Stimulated activated CD4-positive, alpha-beta T cell treated with anti-CD3 and anti-CD28 coated beads, Interleukin-15, amount 100 ng/mL, for 1 hour (primary cell): ENCODE results near the gene WDR37.
"Not testable (repeated sequence)": the region's sequence is repeated elsewhere in the genome, so short reads cannot be mapped to it uniquely, and the experiment has no call there.

Experiments used
- DNase-seq, 2 donors: peaks; one replicate each; pipeline ENCODE4 v3.0.0-alpha.2; 2020; ENCODE audit warnings: low read depth in 1 of 2, low spot score in 1 of 2

Gene WDR37

DNA sequence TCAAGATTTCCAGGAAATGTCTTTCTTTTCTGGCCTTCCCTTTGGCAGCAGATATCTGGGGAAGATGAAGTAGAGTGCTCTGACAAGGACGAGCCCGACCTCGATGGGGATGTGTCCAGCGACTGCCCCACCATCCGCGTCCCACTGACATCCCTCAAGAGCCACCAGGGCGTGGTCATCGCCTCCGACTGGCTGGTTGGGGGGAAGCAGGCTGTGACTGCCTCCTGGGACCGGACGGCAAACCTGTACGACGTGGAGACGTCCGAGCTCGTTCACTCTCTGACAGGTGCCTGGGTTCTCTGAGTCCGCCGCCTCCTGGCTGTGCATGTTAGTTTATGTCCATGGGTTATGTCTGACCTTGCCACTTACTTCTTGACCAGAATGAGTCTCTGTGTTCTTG is 47.4 kb downstream of the WDR37 start:
- DNase-seq = no peak

DNA sequence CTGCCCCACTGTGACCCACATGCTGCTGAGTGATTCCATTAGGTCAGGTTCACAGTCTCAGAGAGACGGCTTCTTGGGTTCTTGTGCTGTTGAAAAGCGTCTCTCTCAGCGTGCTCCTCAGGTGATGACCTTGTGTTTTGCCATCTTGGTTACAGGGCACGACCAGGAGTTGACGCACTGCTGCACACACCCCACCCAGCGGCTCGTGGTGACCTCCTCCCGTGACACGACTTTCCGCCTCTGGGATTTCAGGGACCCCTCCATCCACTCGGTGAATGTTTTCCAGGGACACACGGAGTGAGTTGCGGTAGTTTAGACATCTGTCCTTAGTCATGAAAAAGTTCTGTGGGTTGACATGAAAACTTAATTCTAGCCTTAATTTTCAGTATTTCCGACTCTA is 48.8 kb downstream of the WDR37 start:
- no peak for DNase-seq

DNA sequence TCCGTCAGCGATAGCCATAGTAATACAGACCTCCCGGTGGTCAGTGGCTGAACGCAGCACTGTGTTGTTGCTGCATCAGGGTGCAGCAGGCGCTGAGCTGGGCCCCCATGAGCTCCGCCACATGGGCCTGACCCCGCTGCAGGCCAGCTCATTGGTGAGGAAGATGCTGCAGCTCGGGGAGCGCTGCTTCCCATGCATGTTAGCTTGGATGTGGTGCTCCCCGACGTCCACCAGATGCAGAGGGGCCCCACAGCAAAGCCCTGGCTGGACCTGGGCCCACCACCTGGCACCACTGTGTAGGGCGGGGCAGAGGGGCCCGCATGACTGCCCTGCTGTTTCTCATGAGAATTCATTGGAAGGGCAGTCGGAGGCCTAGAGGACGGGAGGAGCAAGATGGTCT is 50.8 kb downstream of the WDR37 start:
- no peak for DNase-seq

DNA sequence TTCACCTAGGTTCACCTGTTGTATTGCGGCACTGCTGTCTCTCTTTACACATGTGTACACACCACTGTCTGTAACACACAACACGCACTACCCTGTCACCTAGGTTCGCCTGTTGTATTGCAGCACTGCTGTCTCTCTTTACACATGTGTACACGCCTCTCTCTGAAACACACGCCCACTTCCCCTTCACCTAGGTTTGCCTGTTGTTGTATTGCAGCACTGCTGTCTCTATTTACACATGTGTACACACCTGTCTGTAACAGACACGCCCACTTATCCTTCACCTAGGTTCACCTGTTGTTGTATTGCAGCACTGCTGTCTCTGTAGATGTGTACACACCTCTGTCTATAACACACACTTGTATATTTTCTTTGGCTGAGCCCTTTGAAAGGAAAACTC is 51.5 kb downstream of the WDR37 start:
- DNase-seq = no peak

DNA sequence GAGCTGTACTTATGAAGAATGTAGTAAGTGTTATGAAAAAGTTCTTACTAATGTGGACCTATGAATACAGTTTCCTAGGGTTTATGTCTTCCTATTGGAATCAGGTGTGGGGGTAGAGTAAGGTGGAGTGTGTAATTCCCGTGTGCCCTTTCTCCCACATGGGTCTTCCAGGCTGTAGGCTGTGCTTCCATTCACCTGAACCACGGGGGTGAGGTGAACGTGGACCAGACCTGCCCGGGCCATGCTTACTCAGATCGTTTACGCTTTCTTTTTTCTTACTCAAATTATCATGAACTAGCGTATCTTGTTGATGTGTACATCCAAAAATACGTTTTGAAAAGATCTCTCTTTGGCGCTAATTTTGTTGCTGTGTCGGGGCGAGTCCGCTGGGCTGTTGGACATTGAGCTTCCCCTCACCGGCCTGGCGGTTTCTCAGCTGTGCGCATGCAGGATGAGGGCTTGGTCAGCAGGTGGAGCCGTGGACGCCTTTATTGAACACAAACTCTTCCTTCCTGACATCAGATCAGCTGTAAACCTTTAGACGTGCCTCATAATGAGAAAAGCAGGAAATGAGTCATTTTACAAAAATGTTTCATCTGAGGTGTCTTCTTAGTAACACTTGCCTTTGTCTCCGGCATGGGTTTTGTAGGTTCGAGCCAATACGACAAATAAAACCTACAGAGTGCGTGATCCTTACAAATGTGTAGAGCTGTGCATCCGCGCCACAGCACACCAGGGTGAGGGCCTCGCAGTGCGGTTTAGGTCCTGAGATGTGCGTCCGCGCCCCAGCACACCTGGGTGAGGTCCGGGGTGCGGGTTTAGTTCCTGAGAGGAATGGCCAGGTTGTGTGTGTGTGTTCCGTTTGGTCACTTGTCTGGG is 53.8 kb downstream of the WDR37 start:
- DNase-seq = peak; percentile 48 to 58

DNA sequence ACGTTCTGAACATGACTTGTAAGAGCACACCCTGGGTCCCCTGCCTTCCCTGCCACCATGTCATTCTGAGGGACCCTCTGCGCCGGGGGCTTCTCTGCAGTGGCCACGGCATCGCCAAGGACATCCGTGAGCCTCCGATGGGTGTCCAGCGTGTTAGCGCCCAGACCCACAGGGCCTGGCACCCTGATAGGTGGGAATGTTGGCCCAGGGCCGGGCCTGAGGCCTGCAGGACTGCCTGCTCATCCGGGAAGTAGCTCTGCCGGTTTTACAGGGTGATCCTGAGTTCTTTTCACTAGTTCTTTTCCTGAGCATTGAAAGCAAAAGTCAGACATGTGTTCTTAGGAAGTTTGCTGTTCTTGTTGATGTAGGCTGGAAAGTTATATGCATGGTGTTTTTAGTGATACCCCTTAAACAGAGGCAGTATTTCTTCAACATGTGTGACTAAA is 54.5 kb downstream of the WDR37 start:
- no peak for DNase-seq

DNA sequence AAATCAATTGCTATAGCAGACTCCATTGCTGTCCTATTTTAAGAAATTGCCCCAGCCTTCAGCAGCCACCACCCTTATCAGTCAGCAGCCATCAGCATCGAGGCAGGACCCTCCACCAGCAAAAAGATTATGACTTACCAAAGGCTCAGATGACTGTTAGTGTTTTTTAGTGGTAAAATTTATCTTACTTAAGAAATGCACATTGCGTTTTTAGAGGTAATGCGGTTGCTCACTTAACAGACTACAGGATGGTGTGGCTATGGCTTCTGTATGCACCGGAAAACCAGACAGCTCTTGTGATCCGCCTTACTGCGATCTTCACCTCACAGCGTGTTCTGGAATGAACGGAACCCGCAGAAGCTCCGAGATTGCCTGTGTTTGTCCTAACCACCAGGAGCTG is 58.1 kb downstream of the WDR37 start:
- no peak for DNase-seq

DNA sequence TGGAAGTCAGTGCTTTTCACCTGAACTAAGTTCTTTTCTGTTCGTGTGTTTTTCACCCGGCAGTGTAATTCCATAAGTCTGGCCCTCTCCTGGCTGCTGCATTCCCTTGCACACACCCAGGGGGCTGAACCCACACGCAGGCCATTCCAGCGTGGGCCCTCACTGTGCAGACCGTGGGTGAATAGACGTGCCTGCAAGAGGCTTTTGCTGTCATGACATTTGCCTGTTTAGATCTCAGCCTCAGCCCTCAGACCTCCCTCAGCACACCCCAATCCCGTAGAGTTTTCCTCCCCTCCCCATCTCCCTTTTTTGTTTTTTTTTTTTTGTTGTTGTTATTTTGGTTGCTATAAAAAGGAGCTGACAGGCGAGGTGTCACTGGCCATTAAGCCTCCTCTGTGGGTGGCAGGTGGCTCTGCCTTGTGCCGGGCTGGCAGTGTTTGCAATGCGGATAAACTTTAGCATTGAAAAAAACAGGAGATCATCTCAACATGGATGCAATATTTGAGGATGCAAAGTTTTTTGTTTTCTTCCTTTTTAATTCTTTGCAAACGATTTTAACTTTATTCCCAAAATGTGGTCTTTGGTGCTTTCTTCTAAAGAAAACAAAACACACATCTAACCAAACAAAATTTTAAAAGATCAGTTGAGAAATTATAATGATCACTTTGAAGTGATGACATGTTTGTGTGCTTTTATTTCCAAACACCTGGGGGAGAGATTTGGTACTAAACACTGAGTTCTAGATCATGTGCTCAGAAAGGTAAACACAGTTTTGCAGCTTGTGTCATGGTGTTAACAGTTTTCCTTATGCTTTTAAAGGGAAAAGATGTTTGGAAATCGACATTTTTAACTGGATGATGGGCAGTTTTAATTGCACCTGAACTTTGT is 58.8 kb downstream of the WDR37 start:
- DNase-seq = no peak

DNA sequence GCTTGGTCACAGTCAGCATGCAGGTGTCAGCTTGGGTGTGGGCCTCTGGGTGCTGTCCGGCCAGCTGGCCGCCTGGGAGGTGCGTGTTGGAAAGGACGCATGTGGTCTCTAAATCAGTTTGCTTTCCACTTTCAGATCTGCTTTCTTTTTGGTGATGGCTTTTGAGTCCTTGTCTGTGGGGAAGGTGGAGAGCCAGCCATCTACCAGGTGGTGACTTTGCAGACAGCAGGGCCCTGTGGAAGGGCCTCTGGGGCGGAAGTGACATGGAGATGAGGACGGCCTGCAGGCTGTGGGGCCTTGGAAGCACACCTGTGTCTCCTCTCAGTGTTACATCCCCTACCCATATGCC is 59.4 kb downstream of the WDR37 start:
- DNase-seq = no peak

DNA sequence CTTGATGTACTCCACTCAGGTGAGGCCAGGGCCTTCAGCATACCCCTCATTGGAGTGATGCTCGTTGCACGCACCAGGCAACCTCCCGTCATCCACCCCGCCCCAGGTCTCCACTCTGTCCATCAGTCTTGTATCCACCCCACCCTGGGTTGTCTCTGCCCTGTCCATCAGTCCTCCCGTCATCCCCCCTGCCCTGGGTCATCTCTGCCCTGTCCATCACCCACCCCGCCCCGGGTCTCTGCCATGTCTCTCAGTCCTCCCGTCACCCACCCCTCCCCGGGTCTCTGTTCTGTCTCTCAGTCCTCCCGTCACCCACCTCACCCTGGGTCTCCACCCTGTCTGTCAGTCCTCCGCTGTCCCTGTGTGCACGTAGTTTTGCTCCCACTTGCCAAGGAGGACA is 59.9 kb downstream of the WDR37 start:
- DNase-seq = no peak

DNA sequence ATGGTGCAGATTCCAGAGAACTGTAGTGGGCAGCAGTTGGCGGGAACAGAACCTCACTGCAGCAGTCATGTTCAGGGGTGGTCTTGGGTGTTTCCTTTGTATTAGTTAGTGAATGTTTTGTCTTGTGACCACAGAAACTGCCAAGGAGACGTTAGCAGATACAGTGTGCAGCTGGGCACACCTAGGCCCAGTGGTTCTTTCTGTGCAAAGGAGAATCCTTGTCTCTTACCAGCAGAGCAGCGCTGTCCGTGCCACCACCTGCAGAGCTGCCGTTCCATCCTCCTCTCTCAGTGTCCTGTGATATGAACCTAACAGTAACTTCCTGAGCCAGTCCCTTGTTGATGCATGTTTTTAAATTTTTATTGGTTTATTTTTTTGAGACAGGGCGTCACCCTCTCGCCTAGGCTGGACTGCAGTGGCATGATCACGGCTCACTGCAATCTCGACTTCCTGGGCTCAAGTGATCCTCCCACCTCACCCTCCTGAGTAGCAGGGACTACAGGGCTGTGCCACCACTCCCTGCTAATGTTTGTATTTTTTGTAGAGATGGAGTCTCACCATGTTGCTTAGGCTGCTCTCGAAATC is 60.6 kb downstream of the WDR37 start:
- DNase-seq = no peak

DNA sequence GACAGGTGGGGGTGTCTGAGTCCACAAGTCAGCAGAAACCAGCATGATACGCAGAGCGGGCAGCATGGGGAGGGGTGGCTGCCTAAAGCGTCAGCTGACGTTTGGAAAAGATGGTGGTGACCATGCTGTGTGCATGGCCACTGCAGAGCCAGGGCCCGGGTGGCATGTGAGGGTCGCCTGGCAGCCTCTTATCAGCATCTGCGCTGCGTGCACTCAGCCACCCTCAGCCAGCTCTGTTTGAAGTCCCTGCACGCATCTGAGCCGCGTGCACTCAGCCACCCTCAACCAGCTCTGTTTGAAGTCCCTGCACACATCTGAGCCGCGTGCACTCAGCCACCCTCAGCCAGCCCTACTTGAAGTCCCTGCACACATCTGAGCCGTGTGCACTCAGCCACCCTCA is 61.5 kb downstream of the WDR37 start:
- DNase-seq = no peak

DNA sequence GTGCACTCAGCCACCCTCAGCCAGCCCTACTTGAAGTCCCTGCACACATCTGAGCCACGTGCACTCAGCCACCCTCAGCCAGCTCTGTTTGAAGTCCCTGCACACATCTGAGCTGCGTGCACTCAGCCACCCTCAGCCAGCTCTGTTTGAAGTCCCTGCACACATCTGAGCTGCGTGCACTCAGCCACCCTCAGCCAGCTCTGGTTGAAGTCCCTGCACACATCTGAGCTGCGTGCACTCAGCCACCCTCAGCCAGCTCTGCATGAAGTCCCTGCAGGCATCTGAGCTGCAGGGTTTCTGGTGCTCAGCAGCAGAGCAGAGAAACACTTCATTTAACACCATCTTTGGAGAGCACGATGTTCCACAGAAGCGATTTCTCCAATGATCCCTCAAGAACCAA is 62.1 kb downstream of the WDR37 start:
- not testable (repeated sequence) for DNase-seq

DNA sequence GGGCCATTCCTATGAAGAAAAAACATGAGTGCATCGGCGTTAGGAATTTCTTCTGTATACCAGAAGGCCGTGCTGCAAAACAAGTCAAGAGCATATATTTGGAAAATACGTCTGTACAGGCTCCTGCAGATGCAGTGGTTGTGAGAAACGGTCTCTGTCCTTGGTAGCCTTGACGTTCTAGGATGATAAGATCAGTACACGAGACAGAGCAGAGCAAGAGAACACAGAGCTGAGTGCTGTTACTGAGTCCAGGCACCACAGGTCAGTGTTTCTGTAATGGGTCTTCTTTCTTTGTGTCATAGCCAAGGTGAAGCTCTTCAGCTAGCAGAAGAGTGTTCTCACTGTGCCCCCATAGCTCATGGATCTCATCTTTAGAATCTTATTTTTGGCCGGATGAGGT is 62.8 kb downstream of the WDR37 start:
- DNase-seq = no peak

DNA sequence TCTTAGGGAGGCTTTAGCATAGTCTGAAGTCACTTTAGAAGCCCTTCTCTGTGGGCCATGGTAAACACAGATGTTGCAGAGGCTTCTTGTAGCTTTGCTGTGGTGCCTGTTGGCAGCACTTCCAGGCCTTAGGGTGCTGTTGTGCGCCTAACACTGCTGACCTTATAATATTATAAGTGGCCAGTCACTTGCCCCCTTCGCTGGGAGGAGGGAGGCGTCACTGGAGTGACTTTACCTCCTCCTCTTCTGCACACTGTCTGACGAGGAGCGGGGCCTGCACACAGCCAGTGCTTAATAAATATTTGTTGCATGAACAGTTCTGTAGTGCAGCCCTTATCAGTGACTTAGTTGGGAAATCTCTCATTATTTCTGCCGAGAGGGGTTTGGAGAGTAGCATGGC is 63.3 kb downstream of the WDR37 start:
- DNase-seq = no peak

DNA sequence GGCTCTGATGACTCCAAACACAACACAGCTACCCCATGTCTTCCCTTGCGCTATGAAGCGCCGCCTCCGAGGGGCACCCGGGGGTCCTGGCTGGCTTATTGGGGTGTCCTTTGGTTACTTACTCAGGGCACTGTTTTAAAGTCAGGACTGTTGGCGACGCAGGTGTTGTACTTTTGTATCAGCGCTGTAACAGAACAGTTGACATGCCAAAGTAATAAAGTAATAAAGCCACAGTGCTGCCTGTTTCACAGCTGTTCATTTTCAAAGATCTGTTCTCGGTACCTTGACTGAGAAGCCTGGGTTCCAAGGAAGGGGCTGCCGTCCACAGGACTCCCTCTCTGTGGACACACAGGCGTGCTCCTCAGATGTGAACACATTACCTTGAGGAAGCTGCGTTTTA is 64.1 kb downstream of the WDR37 start:
- DNase-seq = no peak

DNA sequence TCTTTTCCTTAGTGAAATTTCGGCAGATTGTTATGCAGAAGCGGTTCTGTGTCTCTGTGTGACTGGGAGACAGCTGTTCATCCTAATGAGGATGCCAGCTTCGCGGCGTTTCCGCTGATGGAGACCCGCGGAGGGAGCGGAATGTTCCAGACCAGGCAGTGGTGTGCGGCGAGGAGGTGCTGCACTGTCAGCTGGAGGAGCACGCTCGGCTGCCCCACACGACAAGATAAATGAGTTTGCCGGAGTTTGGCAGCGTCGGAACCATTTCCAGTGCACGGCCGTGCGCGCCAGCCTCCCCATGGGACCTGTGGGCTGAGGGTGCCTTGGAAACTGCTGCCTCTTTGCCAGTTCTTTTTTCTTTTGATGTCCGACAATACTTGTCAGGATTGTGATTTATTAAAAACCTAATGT is 64.6 kb downstream of the WDR37 start:
- DNase-seq = no peak

DNA sequence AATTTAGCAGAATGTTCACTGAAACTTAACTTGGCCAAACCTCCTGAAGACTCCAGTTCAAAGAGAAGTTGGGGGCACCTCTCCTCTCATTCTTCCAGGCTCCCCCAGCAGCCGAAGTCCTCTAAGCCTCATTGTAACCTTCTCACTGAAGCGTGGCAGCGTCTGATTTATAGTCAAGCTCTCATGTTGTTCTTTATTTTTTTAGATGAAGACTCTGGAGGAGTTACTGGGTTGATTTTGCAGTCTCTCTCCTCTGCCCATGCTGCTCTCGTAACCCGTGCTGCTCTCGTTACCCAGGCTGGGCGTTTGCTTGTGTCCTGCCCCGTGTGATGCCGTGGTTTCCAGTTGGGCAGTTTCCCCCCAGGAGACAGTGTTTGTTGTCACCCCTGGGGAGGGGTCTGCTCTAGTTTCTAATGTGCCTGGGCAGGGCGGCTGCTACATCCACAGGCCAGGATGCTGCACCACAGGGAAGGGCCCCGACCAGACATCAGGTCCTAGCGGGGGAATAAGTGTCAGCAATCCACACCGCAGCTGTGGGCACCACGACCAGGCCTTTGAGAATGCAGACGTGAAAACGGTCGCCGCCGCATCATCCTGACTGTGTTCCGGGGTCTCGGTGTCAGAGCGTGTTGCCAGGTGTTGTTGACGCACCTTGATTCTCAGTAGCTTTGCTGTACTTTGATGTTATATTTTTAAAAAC is 65.2 kb downstream of the WDR37 start:
- DNase-seq = no peak

DNA sequence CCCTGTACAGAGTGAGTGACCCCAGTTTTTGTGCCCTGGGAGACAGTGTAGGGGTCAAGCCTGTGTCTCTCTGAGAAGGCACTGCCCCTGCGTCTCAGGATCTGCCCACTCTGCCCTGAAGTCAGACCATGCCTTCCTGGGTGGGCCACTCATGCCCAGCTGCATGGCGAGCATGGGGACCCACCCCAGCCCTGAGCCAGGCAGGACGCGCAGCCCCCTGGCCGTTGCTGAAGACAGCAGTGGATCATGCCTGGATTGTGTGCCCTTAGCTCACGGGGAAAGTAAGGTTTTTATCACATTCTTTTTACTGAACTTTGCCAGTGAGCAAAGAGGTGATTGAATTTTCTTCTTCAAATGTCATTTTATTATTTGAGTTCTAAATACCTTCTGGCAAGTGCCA is 66.2 kb downstream of the WDR37 start:
- DNase-seq = no peak

DNA sequence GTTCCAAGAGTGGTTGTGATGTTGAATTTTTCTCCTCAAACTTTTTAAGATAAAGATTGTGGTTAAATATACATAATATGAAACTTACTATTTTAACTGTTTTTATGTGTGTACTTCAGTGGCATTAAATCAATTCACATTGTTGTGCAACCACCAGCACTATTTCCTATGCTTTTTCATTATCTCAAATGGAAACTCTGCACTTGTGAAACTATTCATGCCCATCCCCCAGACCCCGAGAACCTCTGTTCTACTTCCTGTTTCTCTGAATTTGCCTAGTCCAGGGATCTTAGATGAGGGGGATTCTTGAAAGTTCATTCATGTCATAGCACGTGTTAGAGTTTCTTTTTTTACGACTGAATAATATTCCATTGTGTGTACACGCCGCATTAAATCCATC is 67.0 kb downstream of the WDR37 start:
- DNase-seq = no peak

DNA sequence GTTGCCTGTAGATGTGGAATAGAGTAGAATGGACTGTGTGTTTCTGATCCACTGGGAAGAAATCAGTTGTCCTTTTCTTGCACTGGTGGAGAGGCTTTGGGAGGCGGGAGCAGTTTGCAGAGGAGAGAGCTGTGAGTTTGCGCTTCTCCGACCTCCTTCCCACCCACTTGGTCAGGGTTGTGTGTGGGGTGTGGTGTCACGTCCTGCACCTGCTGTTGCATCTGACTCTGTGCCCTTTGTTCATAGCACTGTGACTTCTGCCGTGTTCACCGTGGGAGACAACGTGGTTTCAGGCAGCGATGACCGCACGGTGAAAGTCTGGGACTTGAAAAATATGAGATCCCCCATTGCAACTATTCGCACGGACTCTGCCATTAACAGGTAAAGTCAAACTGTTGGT is 67.8 kb downstream of the WDR37 start:
- no peak for DNase-seq
